ENCODE measurements around the gene TMPRSS11A.

DNA sequence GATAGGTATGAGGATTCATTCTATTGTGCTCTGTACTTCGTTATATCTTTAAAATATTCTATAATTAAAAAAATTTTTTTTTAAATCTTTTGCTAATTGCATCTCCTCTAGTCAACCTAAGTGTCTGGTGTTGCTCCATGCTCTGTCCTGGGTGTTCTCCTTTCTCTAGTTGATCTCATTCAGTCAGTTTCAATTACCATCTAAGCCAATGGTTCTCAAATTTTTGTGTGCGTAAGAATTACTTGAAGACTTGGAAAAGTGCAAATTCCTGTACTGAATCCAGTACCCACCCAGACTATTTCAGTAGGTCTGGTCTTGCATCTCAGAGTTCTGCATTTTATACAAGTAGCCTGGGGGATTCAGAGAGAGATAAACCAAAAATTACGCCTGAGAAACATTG, 86.2 kb downstream of the TMPRSS11A start:
- TF ChIP-seq, protein P1, sequence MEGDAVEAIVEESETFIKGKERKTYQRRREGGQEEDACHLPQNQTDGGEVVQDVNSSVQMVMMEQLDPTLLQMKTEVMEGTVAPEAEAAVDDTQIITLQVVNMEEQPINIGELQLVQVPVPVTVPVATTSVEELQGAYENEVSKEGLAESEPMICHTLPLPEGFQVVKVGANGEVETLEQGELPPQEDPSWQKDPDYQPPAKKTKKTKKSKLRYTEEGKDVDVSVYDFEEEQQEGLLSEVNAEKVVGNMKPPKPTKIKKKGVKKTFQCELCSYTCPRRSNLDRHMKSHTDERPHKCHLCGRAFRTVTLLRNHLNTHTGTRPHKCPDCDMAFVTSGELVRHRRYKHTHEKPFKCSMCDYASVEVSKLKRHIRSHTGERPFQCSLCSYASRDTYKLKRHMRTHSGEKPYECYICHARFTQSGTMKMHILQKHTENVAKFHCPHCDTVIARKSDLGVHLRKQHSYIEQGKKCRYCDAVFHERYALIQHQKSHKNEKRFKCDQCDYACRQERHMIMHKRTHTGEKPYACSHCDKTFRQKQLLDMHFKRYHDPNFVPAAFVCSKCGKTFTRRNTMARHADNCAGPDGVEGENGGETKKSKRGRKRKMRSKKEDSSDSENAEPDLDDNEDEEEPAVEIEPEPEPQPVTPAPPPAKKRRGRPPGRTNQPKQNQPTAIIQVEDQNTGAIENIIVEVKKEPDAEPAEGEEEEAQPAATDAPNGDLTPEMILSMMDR (IDR thresholded peaks at IDR 0.05): no peak
- no peak for TF ChIP-seq POLR2A (IDR thresholded peaks at IDR 0.05)
